Dermis microvascular lymphatic vessel endothelial cell (primary cell): ENCODE data around the gene APOBEC2. TPM values are rescaled to one million over a fixed set of nuclear protein-coding genes. Genes with fewer than 3 reads are reported as not detected.
"Not testable (repeated sequence)": the region's sequence is repeated elsewhere in the genome, so short reads cannot be mapped to it uniquely, and the experiment has no call there.

Experiments used
- DNase-seq, 2 donors: peaks; one replicate each; pipeline versions ENCODE4 v3.0.0 to v3.0.0-alpha.2; 2010; ENCODE audit warnings: low read depth in 2 of 2
- total RNA-seq: library from RNA; depleted of rRNA; stranded (reverse); fragments of >200 nt; gene quantifications from 2 replicates; pipeline ENCODE4 v1.2.1, GENCODE V29; 2014

The APOBEC2 gene
- total RNA-seq: not detected in 2 replicates

DNA sequence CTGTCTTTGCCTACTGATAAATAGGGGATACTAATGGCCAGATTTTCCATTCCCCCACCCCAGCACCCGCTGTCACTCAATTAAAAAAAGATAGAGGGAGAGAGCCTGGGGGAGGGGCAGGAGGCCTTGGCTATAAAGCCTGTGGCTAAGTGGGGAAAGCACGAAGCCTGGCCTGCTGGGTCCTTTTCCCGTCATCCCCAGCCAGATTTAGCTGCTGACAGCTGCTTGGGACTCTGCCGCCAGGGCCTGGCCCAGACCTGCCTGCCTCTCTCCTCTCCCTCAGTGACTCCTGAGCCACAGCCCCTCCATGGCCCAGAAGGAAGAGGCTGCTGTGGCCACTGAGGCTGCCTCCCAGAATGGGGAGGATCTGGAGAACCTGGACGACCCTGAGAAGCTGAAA is at the start of gene APOBEC2:
Gene APOBEC2, plus strand, starts transcription at position 162 of the 400 bp plus-strand sequence. Its CDS starts 146 bp downstream, at position 308.
- DNase-seq: no peak

DNA sequence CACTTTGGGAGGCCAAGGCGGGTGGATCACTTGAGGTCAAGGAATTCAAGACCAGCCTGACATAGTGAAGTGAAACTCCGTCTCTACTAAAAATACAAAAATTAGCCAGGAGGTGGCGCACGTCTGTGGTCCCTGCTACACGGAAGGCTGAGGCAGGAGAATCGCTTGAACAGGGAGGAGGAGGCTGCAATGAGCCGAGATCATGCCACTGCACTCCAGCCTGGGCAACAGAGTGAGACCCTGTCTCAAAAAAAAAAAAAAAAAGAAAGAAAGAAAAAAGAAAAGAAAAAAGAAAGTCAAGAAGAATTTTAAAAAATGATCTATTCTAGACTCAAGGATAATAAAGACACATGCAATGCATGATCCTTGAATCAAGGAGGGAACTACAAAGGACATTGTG is 46.8 kb upstream of the APOBEC2 start:
- DNase-seq: peak; percentile 28 to 65

DNA sequence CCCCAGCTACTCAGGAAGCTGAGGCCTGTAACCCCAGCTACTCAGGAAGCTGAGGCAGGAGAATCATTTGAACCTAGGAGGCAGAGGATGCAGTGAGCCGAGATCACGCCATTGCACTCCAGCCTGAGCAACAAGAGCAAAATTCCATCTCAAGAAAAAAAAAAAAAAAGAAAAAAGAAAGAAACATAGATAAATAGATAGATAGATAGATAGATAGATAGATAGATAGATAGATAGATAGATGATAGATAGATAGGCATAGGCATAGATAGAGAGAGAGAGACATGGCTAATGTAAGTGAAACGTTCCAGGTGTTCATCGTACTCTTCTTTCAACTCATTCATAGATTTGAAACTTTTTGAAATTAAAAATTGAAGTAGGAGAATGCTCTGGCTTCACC is 46.0 kb upstream of the APOBEC2 start:
- DNase-seq: not testable (repeated sequence)

- no peak for DNase-seq
Measured at GRCh38 chr6:41008011-41008410, 45.0 kb upstream of the APOBEC2 start.

GRCh38 chr6:41009669-41010068 is 43.3 kb upstream of the APOBEC2 start:
- no peak for DNase-seq

- no peak for DNase-seq
Measured at GRCh38 chr6:41011673-41012072, 41.3 kb upstream of the APOBEC2 start.

DNA sequence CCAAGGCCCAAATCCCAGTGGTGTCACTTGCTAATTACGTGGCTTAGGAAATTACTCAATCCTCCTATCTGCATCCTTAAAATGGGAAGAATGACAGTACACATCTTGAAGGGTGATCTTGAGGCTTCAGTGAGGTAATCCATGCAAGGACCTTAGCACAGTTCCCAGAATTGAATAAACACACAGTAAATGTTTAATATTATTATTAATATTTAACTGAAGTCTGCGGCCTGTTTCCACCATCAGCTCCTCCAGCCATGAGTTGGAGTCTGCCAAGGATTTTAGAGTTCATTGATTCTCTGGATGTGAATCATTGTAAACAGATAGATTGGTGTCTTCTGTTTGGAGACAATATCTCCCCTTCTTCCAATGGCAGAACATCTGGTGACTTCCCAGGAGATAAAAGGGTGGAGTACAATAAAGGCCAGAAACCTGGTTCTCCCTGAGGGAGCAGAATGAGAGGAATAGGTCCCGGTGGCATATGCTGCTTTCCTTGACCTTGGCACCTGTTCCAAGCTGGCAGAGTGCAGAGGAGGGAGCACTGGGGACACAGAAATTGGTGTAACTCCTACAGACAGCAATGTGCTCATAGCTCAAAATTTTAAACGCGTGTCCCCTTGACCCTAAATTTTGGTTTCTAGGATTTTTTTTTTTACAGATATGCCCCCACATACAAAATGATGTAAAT is 39.4 kb upstream of the APOBEC2 start:
- no peak for DNase-seq

DNA sequence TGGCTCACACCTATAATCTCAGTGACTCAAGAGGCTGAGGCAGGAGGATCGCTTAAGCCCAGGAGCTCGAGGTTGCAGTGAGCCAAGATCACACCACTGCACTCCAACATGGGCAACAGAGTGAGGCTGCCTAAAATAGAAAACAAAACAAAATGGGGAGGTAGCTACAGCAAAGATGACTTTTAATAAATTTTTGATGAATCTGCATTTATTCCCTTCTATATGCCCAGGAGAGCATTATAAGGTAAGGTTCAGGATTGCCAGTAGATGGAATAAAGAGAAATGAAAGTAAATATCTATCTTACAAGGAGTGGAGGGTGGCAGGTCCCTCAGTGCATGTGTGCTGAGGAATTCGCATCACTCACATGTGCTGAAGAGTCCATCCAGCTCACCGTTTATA is 38.2 kb upstream of the APOBEC2 start:
- DNase-seq: no peak

DNA sequence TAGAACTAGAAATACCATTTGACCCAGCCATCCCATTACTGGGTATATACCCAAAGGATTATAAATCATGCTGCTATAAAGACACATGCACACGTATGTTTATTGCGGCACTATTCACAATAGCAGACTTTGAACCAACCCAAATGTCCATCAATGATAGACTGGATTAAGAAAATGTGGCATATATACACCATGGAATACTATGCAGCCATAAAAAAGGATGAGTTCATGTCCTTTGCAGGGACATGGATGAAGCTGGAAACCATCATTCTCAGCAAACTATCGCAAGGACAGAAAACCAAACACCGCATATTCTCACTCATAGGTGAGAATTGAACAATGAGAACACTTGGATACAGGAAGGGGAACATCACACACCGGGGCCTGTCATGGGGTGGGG is 37.1 kb upstream of the APOBEC2 start:
- not testable (repeated sequence) for DNase-seq

- DNase-seq: no peak
Measured at GRCh38 chr6:41017663-41018062, 35.3 kb upstream of the APOBEC2 start.

- DNase-seq: peak in 1 of 2 donors; percentile 44
Measured at GRCh38 chr6:41021832-41022231, 31.2 kb upstream of the APOBEC2 start.

DNA sequence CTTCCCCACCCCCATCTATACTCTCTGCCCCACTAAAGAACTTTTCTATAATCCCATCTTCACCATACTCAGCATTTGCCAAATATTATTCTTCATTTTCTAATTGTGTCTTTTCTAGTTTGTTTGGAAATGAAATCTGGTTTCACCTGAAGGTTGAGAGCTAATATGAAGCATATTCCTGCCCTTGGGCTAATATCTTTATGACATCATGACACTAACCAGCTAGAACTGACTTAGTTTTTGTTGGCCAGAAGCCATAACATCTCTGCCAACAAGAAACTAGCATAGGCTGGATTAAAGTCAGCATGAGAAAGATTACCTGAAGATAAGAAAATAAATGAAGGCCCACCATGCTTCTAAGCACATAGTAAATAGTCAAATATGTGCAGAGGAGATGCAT is 30.7 kb upstream of the APOBEC2 start:
- DNase-seq: peak in 1 of 2 donors; percentile 50

GRCh38 chr6:41023114-41023513 is 29.9 kb upstream of the APOBEC2 start:
- no peak for DNase-seq

DNA sequence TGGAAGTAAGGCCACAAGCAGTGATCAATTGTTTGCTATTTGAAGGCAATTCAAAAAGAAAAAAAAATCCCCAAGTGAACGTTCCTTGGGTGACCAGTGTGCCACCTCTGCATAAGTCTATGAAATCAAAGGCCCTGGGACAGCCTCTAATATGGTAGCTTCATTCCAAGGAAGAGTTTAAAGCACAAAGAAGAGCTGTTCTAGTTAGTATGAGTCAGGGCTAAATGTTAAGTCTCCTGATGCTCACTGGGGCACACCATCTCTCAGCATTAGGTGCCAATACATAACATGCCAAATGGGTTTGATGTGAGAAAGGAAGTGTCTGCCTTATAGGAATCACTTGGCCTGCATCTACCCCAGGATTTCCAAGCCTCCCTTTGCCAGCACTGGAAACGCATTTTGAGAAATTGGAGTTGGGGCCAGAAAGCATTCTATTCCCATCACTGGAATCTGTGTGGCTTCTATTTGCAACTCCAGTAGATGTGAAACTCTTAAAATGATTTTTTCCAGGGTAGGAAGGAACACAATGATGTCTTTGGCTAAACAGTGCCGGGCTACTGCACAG is 27.0 kb upstream of the APOBEC2 start:
- DNase-seq: no peak

DNA sequence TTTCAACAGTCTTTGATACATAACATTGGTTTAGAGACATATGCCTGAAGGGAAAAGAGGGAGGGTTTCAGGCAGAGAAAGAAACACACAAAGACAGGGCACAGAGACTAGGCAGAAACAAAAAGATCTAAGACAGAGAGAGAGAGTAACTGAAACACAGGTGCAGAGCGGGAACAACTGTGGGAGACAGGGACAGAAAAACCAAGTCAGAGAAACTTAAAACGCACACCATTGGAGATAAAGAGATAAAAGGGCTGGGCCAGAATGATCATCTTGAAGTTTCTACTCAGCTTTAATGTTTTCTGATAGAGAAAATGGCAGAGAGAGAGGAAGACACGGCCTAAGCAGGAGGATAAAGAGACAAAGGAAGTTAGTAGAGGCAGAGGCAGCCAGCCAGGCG is 25.8 kb upstream of the APOBEC2 start:
- no peak for DNase-seq

DNA sequence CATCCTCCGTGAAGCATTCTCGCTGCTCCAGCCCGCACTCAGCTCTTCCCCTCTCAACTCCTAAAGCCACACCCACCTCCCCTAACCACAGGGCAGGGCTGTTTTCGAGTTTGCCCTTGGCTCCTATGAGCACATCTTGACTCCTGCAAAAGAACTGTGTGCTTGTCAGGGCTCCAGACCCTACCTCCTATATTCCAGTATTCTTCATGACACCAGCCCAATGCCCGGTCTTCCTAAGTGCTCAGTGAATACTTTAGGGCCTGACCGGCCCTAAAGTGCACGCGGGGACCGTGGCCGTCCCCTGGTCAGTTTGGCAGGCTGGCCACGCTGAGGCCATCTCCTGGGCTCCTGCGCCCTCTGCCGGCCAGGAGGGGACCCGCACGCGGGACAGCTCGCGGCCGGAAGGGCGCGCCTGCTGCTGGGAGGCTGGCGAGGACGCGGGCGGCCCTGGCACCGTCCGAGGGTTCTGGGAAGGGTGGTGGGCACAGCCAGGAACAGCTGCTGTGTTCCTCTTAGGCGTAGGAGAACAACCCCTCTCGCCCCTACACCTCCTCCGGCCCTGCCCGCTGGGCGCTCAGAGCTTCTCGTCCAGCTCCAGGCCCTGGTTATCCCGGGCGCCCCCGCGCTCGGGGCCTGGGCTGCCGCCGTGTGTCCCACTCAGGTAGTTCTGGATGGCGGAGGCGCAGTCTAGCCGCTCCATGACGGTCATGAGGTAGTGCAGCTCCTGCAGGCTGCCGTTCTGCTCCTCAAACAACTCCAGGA is 25.0 kb upstream of the APOBEC2 start:
- peak in 1 of 2 donors; percentile 56 for DNase-seq

DNA sequence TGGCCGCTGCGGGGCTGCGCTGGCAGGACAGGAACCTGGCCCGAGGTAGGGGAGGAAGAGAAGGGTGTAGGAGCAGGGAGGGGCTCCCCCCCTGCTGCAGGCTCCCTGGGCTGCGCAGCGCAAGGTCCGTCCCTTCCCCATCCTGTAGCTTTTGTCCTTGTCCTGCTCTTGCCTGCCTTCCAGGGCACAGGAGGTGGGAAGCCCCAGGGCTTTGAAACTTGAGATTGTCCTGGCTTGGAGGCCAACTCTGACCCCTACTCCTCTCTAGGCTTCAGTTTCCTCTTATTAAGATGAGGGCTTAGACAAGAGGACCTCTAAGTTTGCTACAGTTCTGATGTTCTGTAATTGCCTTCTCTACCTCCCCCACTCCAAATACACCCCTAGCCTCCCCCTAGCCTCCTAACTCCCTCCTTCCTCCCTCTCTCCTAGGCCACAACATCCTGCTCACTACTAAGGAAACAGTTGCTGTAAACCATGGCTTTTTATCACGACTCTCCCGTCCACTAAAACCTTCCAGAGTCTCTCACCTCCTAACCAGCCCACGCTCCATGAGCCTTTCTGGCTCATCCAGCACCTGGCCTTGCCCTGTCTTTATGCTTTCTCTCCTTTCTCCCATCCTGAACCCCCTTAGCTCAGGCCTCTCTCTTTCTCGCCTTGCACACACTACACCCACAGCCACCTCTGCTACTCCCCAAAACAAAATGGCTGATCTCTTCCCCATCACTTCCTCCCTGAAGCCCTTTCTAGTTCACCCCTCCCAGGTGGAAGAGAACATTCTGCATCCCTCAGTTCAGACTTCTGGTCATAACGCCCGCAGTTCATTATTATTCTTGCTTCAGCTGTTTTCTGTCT is 24.2 kb upstream of the APOBEC2 start:
- DNase-seq: no peak

GRCh38 chr6:41032830-41033229 is 20.2 kb upstream of the APOBEC2 start:
- DNase-seq: no peak

- no peak for DNase-seq
Measured at GRCh38 chr6:41033776-41034175, 19.2 kb upstream of the APOBEC2 start.

DNA sequence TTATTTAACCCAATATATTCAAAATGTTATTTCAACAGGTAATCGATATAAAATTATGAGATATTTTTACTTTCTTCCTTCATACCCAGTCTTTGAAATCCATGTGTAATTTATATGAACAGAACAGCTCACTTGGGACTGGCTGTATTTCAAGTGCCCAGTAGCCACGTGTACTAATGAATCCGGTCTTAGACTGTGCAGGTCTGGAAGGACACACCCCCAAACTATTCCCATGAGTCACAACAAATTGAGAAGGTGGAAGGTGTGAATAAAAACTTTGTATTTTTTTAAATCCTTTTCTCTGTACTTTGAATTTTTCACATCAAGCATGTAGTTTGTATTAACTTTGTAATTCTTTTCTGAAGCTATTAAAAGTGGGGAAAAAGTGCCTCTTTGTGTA is 16.8 kb upstream of the APOBEC2 start:
- no peak for DNase-seq

DNA sequence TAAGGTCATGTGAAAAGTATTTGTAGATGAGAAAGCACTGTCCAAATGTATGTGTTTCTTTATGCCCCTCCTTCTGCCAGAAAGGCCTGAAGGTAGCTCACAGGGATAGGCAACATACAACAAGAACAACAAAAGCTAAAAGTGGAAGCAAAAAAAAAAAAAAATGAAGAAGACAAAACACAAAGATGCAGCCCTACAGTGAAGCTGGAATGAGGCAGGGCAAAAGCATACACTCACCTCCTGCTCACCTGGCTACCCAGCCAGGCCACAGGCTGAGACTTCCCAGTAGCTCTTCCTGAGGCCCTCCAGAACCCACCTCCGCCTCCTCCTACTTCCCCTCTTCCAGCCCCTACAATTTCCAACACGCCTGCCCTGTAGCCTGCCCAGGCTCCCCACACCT is 16.4 kb upstream of the APOBEC2 start:
- no peak for DNase-seq
